DMS114 treated with DMSO at 0.1 percent for 48 hours (cell line): ENCODE results near the gene ARHGEF28.

Experiments
- DNase-seq: peaks from one replicate; lab custom pipeline; 2025; ENCODE audit not compliant: unreplicated experiment; lab: John Stamatoyannopoulos, UW

Gene ARHGEF28

DNA sequence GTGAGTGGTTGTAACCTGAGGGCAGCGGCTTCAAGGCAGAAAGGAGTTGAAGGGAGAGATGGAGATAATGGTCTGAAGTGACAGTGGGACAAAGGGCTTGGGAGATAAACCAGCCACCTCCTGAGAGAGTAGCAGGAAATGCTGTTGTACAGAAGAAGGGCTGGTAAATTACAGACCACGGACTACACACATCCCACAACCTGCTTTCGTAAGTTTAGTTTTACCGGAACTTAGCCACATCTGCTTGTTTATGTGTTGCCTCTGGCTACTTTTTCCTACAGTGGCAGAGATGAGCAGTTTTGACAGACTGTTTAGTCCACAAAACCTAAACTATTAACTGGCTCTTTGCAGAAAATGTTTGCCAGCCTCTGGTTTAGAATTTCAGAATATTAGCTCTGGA, 269.5 kb downstream of the ARHGEF28 start:
- DNase-seq: no peak

DNA sequence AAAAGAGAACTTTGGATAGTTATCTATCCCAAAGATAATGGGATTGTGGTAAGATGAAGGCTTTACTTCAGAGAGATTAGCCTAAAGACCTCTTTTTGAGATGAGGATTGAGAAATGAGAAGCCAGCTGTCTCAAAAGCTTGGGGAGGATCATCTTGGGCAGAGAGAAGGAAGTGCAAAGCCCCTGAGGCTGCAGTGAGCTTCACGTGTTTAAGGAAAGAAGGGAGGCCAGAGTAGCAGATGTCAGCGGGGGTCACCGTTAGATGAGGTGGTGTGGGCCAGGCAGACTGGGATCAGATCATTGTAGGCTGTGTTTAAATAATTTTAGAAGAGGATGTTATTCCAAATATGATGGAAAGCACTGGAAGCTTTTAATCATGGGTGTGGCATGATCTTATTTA, 270.1 kb downstream of the ARHGEF28 start:
- no peak for DNase-seq

DNA sequence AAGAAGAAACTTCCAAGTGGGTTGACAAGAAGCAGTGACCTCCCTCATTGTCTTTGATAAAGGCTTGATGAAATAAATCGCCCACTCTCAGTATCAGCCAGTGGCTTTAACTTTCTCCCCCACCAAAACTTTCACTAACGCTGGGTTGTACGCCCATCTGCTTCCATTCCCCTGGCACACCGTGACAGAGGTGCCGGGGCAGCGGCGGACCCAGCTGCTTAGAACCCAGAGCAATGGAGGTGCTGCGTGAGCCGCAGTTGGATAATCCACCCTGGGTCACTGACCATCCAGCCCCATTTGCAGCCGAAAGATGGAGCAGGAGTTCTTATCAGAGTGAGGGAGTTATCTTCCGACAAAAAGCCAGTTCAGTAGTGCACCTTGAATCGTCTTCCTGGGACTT, 270.7 kb downstream of the ARHGEF28 start:
- no peak for DNase-seq

DNA sequence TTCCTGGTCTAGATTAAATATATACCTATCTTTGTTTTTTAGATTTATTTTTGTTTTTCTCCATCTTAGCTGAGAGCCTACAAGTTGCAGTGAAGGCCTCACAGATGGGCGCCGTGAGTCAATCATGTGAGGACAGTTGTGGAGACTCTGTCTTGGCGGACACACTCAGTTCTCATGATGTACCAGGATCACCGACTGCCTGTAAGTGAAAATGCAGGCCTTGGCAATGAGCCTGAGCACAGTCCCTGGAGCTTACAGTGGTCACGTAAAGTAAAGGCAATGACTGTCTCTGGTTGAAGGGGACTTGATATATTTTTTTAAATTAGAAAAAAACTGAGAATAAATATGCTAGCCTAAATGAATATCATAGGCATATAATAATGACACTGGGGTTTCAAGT, 271.9 kb downstream of the ARHGEF28 start:
- no peak for DNase-seq

DNA sequence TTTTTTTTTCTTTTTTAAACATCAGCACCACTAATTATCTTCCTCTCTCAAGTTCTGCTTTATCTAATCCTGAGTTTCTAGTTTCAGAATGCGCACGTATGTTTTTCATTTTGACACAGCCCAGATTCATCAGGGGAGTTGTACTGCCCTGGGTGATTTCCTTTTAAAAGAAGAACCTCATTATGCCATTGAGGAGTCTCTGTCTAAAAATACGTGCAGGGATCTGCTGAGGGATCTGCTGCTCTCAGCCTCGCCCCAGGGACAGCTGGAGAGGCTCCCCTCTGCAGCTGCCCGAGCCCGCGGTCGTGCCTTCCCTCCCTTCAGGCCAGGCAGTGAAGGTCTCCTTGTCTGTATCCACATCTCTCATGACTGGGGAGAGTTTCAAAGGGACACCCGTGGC, 273.1 kb downstream of the ARHGEF28 start:
- DNase-seq: no peak

DNA sequence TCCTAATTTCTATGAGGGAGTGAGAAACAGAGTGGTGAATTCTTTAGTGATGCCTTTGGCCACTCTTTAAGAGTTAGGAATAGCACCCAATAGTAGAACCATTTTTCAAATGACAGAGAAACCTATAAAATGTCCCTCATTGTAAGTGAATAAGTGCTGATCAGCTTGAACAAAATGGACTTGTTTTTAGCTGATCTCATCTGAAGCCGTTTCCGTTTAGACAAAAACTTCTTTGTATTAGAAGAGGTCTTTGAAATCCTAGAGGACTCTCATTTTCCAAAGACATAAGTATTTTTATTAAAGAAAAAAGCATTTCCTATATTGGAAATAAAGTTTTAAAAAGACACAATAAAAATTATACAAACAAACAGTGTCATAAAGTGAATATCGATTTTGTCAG, 273.9 kb downstream of the ARHGEF28 start:
- no peak for DNase-seq

DNA sequence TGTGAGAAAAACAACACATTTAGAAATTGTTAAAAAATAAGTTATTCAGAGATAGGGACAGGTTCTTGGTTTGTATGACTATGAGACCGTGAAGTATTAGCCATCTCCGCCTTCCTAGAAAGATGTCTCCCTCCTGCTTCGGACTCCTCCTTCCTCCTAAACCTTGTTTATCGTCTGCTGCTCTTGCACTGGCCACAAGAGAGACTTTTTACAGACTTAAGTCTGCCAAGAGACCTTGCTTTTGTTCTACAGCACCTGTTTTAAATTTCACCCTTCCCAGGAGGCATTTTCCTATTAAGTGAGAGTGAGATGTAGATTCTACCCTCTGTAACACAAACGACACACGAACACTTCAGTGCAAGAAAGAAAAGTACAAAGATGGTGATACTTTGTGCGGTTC, 274.6 kb downstream of the ARHGEF28 start:
- DNase-seq: no peak

DNA sequence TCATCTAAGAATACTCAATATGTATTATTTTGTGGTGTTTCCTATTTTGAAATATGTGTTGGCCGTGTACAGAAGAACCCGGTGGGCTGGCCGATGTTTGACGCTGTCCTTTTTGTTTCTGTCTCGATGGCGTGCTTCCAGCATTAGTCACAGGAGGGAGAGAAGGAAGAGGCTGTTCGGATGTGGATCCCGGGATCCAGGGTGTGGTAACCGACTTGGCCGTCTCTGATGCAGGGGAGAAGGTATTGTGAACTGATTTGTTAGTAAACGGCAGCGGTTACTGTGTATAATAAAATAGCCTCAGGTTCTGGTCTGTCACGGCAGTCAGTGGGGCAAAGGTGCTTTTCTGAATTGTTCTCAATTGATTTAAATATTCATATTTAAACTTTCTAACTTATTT, 275.0 kb downstream of the ARHGEF28 start:
- no peak for DNase-seq

DNA sequence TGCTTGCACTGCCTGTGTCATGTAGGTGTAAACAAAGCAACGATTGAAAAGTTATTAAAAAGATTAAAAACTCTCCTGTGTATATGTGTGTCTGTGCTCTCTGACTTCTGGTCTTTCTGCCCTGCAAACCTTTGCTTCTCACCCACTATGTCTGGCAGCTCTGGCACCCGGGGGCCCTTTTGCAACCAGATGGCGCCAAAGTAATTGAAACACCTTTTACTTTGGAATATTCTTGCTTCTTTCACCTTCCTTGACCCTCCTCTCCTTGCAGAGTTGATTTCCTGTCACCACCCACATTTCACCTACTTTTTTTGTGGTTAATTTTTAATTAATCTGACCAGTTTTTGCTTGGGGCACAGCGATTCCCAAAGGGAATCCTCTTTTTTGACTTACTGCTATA, 275.5 kb downstream of the ARHGEF28 start:
- no peak for DNase-seq

DNA sequence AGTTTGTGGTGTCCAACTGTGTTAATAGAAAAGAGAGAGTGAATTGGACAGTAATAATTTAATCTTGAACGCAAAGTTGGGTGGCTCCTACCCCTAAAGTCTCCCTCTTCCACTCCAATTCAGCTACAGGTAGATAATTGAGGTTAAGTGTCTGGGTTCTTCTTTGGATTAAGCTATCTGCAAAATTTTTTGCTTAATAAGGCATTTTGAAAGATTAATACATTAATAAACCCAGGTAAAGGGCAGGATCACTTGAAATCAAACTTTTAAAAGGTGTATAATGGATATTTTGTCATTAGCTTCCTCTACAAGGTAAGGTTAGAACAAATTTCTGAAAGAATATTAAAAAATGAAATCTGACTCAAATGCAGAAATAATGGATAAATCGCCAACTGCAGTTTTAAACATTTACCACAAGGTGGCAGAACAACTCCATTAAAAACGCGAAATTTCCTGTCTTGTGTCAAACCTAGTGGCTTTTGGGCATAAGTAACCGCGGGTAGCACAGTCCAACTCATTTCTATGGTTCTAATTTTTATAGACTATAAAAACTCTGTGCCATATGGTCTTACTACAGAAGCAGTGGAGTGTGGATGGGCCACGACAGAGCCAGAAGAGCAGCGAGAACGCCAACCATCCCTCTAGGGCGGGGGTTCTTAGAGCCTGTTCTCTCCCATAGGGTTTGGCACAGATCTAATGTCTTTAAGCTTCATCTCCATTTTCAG, 276.5 kb downstream of the ARHGEF28 start:
- peak; percentile 33 for DNase-seq

DNA sequence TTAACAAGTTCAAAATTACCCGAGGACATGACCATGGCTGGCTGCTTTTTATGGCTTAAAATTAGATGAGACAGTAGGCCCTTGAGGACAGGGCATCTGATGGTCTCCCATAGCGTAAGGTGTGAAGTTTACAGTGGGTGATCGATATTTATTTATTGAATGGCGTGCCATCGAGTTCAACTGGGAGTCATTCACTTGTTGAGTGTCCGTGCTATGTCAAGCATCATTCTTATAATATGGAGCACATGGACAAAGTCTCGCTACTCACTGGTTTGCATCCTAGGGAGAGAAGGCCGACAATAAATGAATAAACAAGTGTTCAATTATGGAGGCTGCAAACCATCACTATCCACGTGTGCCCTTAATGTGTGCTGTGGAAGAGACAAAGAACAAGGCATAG, 277.2 kb downstream of the ARHGEF28 start:
- DNase-seq: no peak

DNA sequence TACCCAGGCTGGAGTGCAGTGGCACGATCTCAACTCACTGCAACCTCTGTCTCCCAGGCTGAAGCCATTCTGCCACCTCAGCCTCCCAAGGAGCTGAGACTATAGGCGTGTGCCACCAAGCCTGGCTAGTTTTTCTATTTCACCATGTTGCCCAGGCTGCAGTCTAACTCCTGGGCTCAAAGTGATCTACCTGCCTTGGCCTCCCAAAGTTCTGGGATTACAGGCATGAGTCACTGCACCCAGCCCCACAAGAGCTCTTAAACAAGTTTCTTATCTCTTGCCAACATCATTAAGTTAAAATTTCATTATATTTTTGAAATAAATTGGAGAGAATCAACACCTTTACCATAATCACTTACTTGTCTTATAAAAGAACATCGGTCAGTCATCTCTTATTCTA, 280.3 kb downstream of the ARHGEF28 start:
- no peak for DNase-seq

DNA sequence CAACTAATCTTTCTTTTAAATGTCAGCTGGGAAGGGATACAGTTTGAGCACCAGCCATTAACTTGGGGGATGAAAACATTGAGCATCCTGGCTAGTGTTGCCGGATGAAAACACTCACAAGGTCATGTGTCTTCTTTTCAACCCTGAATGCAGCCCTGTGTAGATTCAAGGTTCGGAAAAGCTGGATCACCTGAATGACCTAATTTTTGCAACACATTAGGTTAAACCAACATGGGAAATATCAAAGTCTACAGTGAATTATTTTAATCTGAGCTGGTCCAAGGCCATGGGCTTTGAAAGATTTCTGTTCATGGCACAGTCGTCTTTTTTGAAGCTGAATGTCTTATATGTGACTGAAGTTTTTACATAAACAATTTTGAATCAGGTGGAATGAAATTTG, 281.2 kb downstream of the ARHGEF28 start:
- DNase-seq: no peak

DNA sequence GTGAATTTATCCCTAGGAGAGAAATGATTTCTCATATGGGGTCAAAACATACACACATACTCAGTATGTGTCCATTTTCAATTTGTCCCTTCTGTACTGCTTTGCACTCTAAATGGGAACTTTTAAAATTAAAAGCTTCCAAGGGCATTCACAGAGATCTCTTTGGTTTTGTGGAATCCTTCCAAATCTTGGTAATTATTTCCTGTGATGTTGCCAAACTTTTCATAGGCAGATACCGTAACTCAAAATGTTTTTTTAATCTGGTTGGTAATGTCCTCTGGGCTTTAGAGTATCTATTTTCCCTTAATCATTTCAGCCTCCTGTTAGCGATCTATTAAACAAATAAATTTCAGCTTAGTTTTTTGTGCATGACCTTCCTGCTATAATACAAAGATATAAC, 282.4 kb downstream of the ARHGEF28 start:
- no peak for DNase-seq

DNA sequence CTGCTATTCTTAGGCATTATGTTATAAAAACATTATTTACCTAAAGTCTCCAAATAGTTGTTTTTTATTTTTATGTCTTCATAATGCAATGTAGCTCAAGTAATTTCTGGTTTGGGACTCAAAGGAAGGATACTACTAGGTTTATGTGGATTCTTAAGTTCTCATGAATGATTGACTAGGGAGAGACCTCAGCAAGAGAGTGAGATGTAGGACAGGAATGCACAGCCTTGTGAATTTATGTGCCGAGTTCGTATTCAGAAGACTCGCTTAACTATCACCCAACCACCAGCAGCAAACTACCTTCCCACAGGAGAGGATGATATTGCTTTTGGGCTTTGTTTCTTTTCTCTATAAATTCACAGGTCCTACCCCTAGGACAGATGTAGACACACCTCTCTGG, 282.9 kb downstream of the ARHGEF28 start:
- no peak for DNase-seq

DNA sequence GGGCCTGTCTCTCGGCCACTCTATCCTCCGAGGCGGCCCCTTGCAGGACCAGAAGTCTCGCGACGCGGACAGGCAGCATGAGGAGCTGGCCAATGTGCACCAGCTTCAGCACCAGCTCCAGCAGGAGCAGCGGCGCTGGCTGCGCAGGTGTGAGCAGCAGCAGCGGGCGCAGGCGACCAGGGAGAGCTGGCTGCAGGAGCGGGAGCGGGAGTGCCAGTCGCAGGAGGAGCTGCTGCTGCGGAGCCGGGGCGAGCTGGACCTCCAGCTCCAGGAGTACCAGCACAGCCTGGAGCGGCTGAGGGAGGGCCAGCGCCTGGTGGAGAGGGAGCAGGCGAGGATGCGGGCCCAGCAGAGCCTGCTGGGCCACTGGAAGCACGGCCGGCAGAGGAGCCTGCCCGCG, 283.5 kb downstream of the ARHGEF28 start:
- DNase-seq: no peak

DNA sequence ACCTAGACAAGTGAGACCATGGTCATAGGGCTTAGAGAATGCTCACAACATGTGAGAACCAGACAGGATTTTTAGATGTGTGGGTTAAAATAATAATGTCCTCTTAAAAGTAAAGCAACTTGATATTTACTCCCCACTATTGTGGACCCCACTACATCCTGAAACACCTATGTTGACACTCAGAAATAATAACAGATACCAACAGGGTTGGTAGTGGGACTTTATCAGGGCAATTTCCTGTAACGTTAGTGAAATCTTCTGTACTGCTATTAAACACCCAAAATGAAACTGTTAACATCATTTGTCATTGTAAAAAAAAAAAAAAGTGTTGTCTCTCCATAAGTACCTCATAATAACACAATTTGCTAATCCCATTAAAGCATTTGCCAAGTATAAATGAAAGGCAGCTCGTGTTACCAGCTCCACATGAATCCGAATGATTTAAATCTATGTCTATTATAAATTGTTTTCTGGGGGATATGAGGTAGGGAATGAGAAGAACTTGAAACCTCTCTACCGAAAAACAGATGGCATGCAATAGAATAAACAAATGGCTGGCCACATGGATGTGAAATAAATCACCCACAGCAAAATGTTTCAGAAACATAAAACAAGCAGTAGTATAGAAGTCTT, 285.9 kb downstream of the ARHGEF28 start:
- DNase-seq: no peak

DNA sequence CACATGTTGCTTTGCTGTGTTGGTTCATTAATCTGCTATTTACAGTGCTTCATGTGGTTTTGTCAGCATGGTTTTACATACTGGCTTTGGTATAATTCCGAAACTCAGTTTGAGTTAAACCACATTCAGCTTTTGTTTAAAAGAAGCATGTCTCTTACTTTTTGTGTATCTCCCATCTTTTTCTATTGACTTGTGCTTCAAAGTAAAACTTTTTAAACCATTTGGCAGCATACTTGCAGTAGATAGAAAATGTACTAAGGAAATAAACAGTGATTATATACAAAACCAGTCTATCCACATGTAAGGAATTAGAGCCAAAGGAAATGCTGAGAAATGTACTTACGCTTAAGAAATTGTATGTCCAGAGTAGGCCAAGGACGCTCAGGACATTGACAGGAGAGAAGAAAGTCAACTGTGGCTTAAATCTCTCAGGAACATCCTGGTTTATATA, 286.9 kb downstream of the ARHGEF28 start:
- no peak for DNase-seq

DNA sequence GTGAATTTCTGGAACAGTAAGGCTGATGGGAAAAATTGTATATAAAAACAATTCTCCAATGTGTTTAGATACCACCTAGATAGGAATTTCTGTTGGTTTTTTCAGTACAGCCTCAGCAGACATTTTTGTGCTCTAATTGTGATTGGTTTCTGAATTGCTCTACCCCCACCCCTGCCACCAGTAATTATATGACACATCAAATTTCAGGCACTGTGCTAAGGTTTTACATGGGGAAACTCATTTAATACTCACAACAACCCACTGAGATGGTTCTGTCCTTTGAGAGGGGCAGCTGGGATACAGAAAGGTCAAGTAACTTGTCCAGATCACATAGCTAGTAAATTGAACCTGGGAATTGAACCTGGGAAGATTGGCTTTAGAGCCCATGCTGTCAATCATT, 288.0 kb downstream of the ARHGEF28 start:
- no peak for DNase-seq

DNA sequence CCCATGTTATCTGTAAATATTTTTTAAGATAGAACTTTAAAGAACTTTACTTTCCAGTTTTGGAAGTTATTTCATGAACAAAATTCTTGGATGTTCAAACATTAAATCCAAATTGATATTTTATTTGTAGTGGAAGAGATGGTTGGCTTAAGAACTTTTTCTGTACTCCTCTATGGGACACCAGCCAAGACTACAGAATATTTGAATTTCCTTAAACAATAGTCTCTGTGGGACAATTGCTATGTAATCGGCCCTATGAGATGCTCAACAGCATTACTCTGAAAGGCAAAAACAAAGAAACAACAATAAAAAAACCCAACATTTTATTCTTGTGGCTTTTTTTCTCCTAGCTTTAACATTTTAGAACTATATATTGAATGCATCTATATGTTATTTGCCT, 289.3 kb downstream of the ARHGEF28 start:
- no peak for DNase-seq

DNA sequence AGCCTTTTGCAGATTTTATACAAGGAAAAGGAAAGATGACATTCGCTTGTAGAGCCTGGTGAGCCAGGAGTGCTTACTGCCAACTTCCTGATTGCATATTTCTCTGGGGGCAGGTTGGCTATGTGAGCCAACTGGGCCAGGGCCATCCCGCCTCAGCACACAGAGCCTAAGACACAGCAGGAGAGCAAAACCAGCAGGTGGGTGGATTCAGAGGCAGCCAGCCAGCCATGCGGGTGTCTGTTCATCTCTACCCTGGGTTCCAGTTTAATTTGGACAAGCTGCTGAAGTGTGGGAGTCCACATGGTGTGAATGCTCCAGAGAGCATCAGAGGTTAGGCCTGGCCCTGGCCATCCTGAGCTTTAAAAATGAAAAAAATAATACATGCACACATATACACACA, 291.4 kb downstream of the ARHGEF28 start:
- no peak for DNase-seq

DNA sequence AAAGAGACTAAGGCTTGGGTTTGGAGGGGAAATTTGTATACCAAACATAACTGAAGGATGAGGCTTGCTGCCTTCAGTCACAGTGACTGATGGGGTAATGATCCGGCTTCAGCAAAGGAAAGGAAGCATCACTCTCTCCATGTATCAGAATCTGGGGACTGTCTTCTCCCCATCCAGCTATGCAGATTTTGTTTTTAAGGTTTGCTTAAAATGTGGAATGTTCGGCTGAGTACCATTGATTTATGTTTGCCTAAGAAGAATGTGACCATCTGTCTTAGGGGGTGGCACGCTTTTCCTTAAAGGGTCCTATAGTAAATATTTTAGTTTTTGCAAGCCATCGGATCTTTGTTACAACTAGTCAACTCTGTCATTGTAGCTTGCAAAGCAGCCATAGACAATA, 291.9 kb downstream of the ARHGEF28 start:
- DNase-seq: no peak

DNA sequence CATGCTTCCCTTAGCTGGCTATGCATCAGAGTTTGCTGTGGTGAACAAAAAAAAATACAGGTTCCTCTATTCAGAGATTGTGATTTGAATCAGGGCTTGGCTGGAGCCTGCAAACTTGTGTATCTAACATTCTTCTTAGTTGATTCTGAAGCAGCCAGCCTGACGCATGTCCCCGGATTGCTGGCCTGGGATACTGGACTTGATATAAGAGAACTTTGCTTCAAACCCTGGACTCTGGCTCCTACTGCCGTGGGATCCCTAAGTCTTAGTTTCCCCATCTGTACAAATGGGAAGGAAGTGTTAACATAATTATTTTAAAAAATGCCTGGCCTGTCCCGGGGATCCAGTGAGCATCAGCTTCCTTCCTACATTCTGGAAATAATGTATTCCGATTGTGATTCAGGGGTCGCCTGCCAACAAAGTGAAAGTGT, 292.8 kb downstream of the ARHGEF28 start:
- DNase-seq: no peak
